Parathyroid adenoma (tissue), 2 donors: ENCODE data around the gene IGLL1.
A peak's percentile ranks its signal among the peaks of the same experiment; 100 is the strongest.

Experiments used
- H2AFZ ChIP-seq: fragments of 300-600 bp; sonication (generic); one replicate; pipeline ENCODE4 v1.7.0; 2017; ENCODE audit warnings: antibody characterized with exemption, mild to moderate bottlenecking
- H3K27ac ChIP-seq: fragments of 300-600 bp; sonication (generic); one replicate; pipeline ENCODE4 v1.7.0; 2017
- H3K27me3 ChIP-seq: fragments of 300-600 bp; sonication (generic); one replicate; pipeline ENCODE4 v1.7.0; 2017; ENCODE audit warnings: low read length; ENCODE audit not compliant: control insufficient read depth, insufficient read depth
- H3K36me3 ChIP-seq: fragments of 300-600 bp; sonication (generic); one replicate; pipeline ENCODE4 v1.7.0; 2017; ENCODE audit warnings: low read length; ENCODE audit not compliant: control insufficient read depth, insufficient read depth
- H3K4me1 ChIP-seq: fragments of 300-600 bp; sonication (generic); one replicate; pipeline ENCODE4 v1.7.0; 2017; ENCODE audit warnings: control low read depth
- H3K4me2 ChIP-seq: fragments of 300-600 bp; sonication (generic); one replicate; pipeline ENCODE4 v1.7.0; 2017; ENCODE audit warnings: low read length
- H3K4me3 ChIP-seq: fragments of 300-600 bp; sonication (generic); one replicate; pipeline ENCODE4 v1.7.0; 2017; ENCODE audit warnings: low read depth, low read length
- H3K79me2 ChIP-seq: fragments of 300-600 bp; sonication (generic); one replicate; pipeline ENCODE4 v1.7.0; 2017; ENCODE audit warnings: control low read depth
- H3K9ac ChIP-seq: fragments of 300-600 bp; sonication (generic); one replicate; pipeline ENCODE4 v1.7.0; 2017; ENCODE audit warnings: mild to moderate bottlenecking
- H3K9me3 ChIP-seq: fragments of 300-600 bp; sonication (generic); one replicate; pipeline ENCODE4 v1.7.0; 2017; ENCODE audit warnings: low read length; ENCODE audit not compliant: control insufficient read depth
- CTCF ChIP-seq: fragments of 300-600 bp; sonication (generic); IDR thresholded peaks from one replicate; pipeline ENCODE4 v1.7.0; 2017; ENCODE audit warnings: antibody characterized with exemption, mild to moderate bottlenecking
- donor health status: primary hyperparathyroidism.

IGLL1 gene

DNA sequence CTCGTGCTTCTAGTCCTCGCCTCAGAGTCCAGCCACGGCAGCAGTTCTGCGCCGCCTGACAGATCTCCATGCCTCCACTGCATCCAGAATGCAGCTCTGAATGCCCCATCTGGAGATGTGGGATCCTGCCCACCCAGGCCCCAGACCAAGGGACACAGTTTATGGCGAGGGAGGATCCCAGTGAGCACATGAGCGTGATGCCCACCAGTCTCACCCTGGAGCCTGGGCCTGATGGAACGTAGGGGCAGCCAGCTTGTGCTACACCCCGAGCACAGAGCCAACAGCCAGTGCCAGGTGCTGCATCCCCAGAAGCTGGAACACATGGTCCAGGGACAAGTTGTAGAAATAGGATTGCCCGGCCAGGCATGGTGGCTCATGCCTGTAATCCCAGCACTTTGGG lies 10.4 kb downstream of the IGLL1 start:
- Histone ChIP-seq H3K4me3 (no peak overlapping the region), H2AFZ (no peak overlapping the region), H3K36me3 (no peaks in the 10 kb centered on the region), H3K9ac (no peak overlapping the region), H3K27me3 (no peaks in the 10 kb centered on the region), H3K4me1 (no peaks in the 10 kb centered on the region), H3K27ac (no peak overlapping the region), H3K4me2 (no peak overlapping the region), H3K9me3 (no peaks in the 10 kb centered on the region), H3K79me2 (no peaks in the 10 kb centered on the region)
- no peak for TF ChIP-seq CTCF

- Histone ChIP-seq H3K27me3 (no peaks in the 10 kb centered on the region), H3K4me2 (no peak overlapping the region), H3K9ac (no peak overlapping the region), H2AFZ (no peak overlapping the region), H3K36me3 (no peaks in the 10 kb centered on the region), H3K79me2 (no peaks in the 10 kb centered on the region), H3K4me1 (no peaks in the 10 kb centered on the region), H3K4me3 (no peak overlapping the region), H3K9me3 (no peaks in the 10 kb centered on the region), H3K27ac (no peak overlapping the region)
- no peak for TF ChIP-seq CTCF
These were observed 10.8 kb downstream of the IGLL1 start for GRCh38 chr22:23569291-23569690.

- Histone ChIP-seq H3K9me3 (no peaks in the 10 kb centered on the region), H3K4me3 (no peak overlapping the region), H3K27ac (no peak overlapping the region), H3K27me3 (no peaks in the 10 kb centered on the region), H3K79me2 (no peaks in the 10 kb centered on the region), H3K9ac (no peak overlapping the region), H3K4me2 (no peak overlapping the region), H2AFZ (no peak overlapping the region), H3K36me3 (no peaks in the 10 kb centered on the region), H3K4me1 (no peaks in the 10 kb centered on the region)
- no peak for TF ChIP-seq CTCF
These were observed 13.2 kb downstream of the IGLL1 start for GRCh38 chr22:23566705-23567475.

DNA sequence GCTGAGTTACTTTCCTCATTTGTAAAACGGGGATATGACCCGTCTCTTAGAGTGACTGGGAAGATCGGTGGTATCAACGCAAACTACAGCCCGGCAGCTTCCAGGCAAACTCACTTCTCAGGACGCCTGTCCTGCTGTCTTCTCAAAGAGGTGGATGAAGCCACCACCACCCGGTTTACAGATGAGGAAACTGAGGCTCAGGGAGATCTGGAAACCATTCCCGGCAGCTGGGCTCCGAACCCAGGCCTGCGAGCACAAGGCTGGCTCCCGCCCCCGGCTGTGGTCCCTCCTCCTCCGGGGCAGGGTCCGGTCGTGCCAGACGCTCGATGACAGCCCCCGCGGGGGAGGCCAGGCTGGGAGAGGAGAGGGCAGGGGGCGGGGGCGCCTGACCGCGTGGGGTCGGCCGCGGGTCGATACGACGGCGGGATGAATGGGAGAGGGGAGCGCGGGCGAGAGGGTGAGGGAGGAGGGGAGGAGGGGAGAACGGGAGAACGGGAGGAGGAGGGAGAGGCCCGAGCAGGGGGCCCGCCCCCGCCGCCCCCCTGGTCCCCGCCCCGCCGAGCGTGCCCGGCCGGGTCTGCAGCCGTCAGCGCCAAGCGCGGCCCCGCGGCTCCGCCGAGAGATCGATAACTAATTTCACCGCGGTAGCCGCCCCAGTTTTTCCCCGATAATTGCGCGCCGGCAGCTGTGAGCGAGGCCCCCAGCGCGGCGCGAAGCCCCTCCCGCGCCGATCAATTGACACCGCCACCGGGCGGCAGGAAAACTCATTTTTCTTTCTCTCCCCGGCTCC lies 14.0 kb downstream of the IGLL1 start:
- Histone ChIP-seq H2AFZ (peak overlapping the region; percentile 71), H3K9ac (no peak overlapping the region), H3K4me3 (peak overlapping the region; percentile 45), H3K4me1 (no peaks in the 10 kb centered on the region), H3K36me3 (no peaks in the 10 kb centered on the region), H3K4me2 (peak overlapping the region; percentile 79), H3K9me3 (no peaks in the 10 kb centered on the region), H3K79me2 (no peaks in the 10 kb centered on the region), H3K27me3 (no peaks in the 10 kb centered on the region), H3K27ac (no peak overlapping the region)
- TF ChIP-seq CTCF, result no peak
